Hepatocyte (in vitro differentiated cells): ENCODE data around the gene TMEM144. TPM values are rescaled to one million over a fixed set of nuclear protein-coding genes. Genes with fewer than 3 reads are reported as not detected.

Experiments used
- DNase-seq: peaks from one replicate; pipeline ENCODE4 v3.0.0-alpha.2; 2016; ENCODE audit warnings: low spot score
- H2AFZ ChIP-seq: fragments of 200-600 bp; sonication (generic); 2 replicates; pipeline ENCODE4 v1.6.0; 2016; ENCODE audit warnings: antibody characterized with exemption, mild to moderate bottlenecking
- H3K27ac ChIP-seq: fragments of 200-600 bp; sonication (generic); 2 replicates; pipeline ENCODE4 v1.5.1; 2016; ENCODE audit warnings: mild to moderate bottlenecking
- H3K27me3 ChIP-seq: fragments of 200-600 bp; sonication (generic); 2 replicates; pipeline ENCODE4 v1.6.1; 2016
- H3K36me3 ChIP-seq: fragments of 200-600 bp; sonication (generic); replicated peaks from 2 replicates; pipeline ENCODE4 v1.5.1; 2016; ENCODE audit warnings: low read depth; ENCODE audit not compliant: insufficient read depth
- H3K4me1 ChIP-seq: fragments of 200-600 bp; sonication (generic); 2 replicates; pipeline ENCODE4 v1.5.1; 2016; ENCODE audit warnings: mild to moderate bottlenecking, moderate library complexity; ENCODE audit not compliant: insufficient read depth
- H3K4me2 ChIP-seq: fragments of 200-600 bp; sonication (generic); 2 replicates; pipeline ENCODE4 v1.6.0; 2016
- H3K4me3 ChIP-seq: fragments of 200-600 bp; sonication (generic); 2 replicates; pipeline ENCODE4 v1.5.1; 2016; ENCODE audit warnings: mild to moderate bottlenecking
- H3K79me2 ChIP-seq: fragments of 200-600 bp; sonication (generic); 2 replicates; pipeline ENCODE4 v1.6.0; 2017; ENCODE audit warnings: mild to moderate bottlenecking
- H3K9me2 ChIP-seq: fragments of 200-600 bp; sonication (generic); replicated peaks from 2 replicates; pipeline ENCODE4 v1.6.0; 2017; ENCODE audit warnings: mild to moderate bottlenecking; ENCODE audit not compliant: insufficient read depth
- H3K9me3 ChIP-seq: fragments of 200-600 bp; sonication (generic); 2 replicates; pipeline ENCODE4 v1.5.1; 2016; ENCODE audit warnings: low read depth, mild to moderate bottlenecking
- H4K20me1 ChIP-seq: fragments of 200-600 bp; sonication (generic); 2 replicates; pipeline ENCODE4 v1.6.0; 2016; ENCODE audit warnings: mild to moderate bottlenecking; ENCODE audit not compliant: insufficient read depth, poor library complexity, severe bottlenecking
- EZH2 ChIP-seq: fragments of 200-600 bp; sonication (generic); IDR thresholded peaks from 2 replicates; pipeline ENCODE4 v1.6.1; 2016; ENCODE audit warnings: antibody characterized with exemption, mild to moderate bottlenecking, borderline replicate concordance
- EZH2phosphoT487 ChIP-seq: fragments of 200-600 bp; sonication (generic); IDR thresholded peaks from one replicate; pipeline ENCODE4 v1.6.1; 2018; ENCODE audit warnings: antibody characterized with exemption, mild to moderate bottlenecking, low read depth, moderate library complexity; ENCODE audit not compliant: unreplicated experiment, severe bottlenecking
- WGBS: methylation state at CpG from one replicate; pipeline ENCODE4 v1.1.6; 2016; ENCODE audit warnings: low lambda C conversion rate; ENCODE audit errors: missing lambda C conversion rate; 5-methylcytosine and 5-hydroxymethylcytosine counted together
- polyA plus RNA-seq: library from polyadenylated mRNA; unstranded; fragments of >200 nt; fragmentation: Nextera tagmentation; extraction: Ambion mirVana; gene quantifications from 2 replicates; pipeline ENCODE4 v1.2.1, GENCODE V29; 2016
- total RNA-seq: library from RNA; depleted of rRNA; stranded (reverse); fragments of >200 nt; gene quantifications from 2 replicates; pipeline ENCODE4 v1.2.3, GENCODE V29; 2014
- TF ChIP-seq, protein P1 (sequence below): fragments of 200-600 bp; sonication (generic); IDR thresholded peaks from 2 replicates; pipeline ENCODE4 v1.5.1; 2016; ENCODE audit warnings: antibody characterized with exemption, mild to moderate bottlenecking; ENCODE audit not compliant: poor library complexity

Gene TMEM144
- total and polyA plus RNA-seq, 2 experiments from 2014 or later, result 17.5 to 58.9 TPM

DNA sequence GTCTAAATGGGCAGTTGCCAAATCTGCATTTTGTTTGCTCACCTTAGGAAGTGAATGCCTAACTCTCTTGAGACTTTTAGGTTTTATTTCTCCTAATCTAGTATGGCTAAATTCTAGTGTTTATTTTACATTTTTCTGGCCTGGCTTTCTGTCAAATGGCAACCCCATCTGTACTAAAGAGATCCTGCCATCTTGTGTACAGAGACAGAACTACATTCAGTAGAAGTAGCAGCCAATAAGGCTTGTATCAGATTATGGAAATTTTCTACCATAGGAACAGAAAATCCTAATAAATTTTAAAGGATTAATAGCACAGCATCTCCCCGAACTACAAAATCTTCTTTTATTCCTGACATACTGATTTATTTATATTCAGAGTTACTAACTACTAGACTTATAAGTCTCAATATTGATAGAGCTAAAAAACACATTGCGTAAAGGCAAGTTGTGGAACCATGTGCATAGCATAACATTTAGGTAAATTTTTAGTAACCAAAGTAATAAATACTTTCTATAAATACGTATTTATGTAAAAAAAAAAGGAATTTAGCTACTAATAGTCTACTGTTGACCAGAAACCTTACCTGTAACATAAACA is 45.5 kb downstream of the TMEM144 start:
- H3K36me3 ChIP-seq, result no peaks in the 10 kb centered on the region
- no peak overlapping the region for H3K27ac ChIP-seq
- no peak overlapping the region for H3K4me2 ChIP-seq
- DNase-seq, result peak; percentile 64
- TF ChIP-seq EZH2phosphoT487, result no peak
- TF ChIP-seq, protein P1, sequence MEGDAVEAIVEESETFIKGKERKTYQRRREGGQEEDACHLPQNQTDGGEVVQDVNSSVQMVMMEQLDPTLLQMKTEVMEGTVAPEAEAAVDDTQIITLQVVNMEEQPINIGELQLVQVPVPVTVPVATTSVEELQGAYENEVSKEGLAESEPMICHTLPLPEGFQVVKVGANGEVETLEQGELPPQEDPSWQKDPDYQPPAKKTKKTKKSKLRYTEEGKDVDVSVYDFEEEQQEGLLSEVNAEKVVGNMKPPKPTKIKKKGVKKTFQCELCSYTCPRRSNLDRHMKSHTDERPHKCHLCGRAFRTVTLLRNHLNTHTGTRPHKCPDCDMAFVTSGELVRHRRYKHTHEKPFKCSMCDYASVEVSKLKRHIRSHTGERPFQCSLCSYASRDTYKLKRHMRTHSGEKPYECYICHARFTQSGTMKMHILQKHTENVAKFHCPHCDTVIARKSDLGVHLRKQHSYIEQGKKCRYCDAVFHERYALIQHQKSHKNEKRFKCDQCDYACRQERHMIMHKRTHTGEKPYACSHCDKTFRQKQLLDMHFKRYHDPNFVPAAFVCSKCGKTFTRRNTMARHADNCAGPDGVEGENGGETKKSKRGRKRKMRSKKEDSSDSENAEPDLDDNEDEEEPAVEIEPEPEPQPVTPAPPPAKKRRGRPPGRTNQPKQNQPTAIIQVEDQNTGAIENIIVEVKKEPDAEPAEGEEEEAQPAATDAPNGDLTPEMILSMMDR, result peak; percentile 80
- TF ChIP-seq EZH2, result no peak
- H3K4me1 ChIP-seq, result no peaks in the 10 kb centered on the region
- no peaks in the 10 kb centered on the region for H3K9me2 ChIP-seq
- no peaks in the 10 kb centered on the region for H3K27me3 ChIP-seq
- 39% methylated on average over 3 of the region's 3 CpGs for WGBS
- no peaks in the 10 kb centered on the region for H4K20me1 ChIP-seq
- H3K79me2 ChIP-seq, result no peaks in the 10 kb centered on the region
- no peak overlapping the region for H3K4me3 ChIP-seq
- H3K9me3 ChIP-seq, result no peaks in the 10 kb centered on the region
- H2AFZ ChIP-seq, result no peak overlapping the region

DNA sequence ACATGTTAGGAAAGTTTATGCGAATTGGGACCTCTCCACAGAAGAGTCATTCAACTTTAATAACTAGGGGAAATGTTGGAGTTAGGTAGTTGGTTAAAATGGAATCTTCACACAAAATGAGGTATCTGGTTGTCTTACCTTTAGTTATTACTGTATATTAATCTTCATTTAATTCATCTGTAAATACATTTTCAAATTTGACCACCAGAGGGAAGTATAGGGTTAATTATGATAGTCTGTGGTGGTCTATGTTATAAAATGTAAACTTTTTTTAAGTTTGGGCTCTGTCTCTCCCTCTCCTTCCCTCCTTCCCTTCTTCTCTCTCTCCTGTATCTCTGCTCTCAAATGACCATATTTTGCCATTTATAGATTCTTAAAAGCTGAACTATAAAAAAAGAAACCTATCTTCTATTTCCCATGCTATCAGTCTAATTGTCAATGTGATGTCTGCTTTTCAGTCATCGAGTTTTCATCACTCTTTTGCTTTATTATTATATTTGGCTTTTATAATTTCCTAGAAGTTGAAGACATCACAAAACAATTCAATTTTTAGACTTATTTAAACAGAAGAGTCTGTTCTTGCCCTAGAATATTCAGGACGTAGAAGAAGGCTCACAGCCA is 49.8 kb downstream of the TMEM144 start:
- peak; percentile 40 for DNase-seq
- Histone ChIP-seq H3K4me3 (no peak overlapping the region), H3K4me2 (no peak overlapping the region), H3K27ac (no peak overlapping the region), H3K36me3 (no peaks in the 10 kb centered on the region), H2AFZ (no peak overlapping the region), H3K79me2 (no peaks in the 10 kb centered on the region), H3K9me3 (no peaks in the 10 kb centered on the region), H4K20me1 (no peaks in the 10 kb centered on the region), H3K27me3 (no peaks in the 10 kb centered on the region), H3K9me2 (no peaks in the 10 kb centered on the region), H3K4me1 (no peaks in the 10 kb centered on the region)
- no peak for TF ChIP-seq EZH2phosphoT487
- TF ChIP-seq, protein P1, result peak; percentile 58
- WGBS, result 59% methylated on average over 3 of the region's 3 CpGs

GRCh38 chr4:158261480-158261879 is 51.2 kb downstream of the TMEM144 start:
- 79% methylated on average over 4 of the region's 4 CpGs for WGBS
- TF ChIP-seq EZH2, result no peak
- TF ChIP-seq, protein P1, result no peak
- TF ChIP-seq EZH2phosphoT487, result no peak
- Histone ChIP-seq H3K9me3 (no peaks in the 10 kb centered on the region), H3K4me2 (no peak overlapping the region), H3K36me3 (no peaks in the 10 kb centered on the region), H3K4me3 (no peak overlapping the region), H3K79me2 (no peaks in the 10 kb centered on the region), H4K20me1 (no peaks in the 10 kb centered on the region), H3K27ac (no peak overlapping the region), H3K4me1 (no peaks in the 10 kb centered on the region), H3K27me3 (no peaks in the 10 kb centered on the region), H2AFZ (no peak overlapping the region), H3K9me2 (no peaks in the 10 kb centered on the region)
- no peak for DNase-seq
